Measurements from ENCODE around the gene SCLY. TPM values are rescaled to one million over a fixed set of nuclear protein-coding genes. Genes with fewer than 3 reads are reported as not detected.

Gene SCLY
- polyA plus RNA-seq, 4 donors = 21.6 to 33.9 (median 32.1) TPM

Other genes starting within 250 kb of the SCLY start
- 10 to 100 TPM in 1 of 4 donors, 1 to 10 TPM in 3; 2.3 to 11.4 (median 6.7) TPM for gene RAMP1, start 201.4 kb upstream of the SCLY start, polyA plus RNA-seq (ENCODE audit: insufficient read length in 4 of 4)
- 10 to 100 TPM; 41.9 to 46.4 (median 43.6) TPM for gene UBE2F, start 94.0 kb upstream of the SCLY start, polyA plus RNA-seq (ENCODE audit: insufficient read length in 4 of 4)
- 1 to 10 TPM in 3 of 4 donors, under 1 TPM in 1; 0.25 to 3.0 (median 2.1) TPM for gene ESPNL, start 39.3 kb downstream of the SCLY start, polyA plus RNA-seq (ENCODE audit: insufficient read length in 4 of 4)
- gene KLHL30, start 77.7 kb downstream of the SCLY start, polyA plus RNA-seq (ENCODE audit: insufficient read length in 4 of 4) = under 1 TPM; 0.18 to 0.57 (median 0.44) TPM
- 1 to 10 TPM; 4.4 to 7.8 (median 5.1) TPM for gene ERFE, start 98.0 kb downstream of the SCLY start, polyA plus RNA-seq (ENCODE audit: insufficient read length in 4 of 4)
- gene ILKAP, start 142.7 kb downstream of the SCLY start, polyA plus RNA-seq (ENCODE audit: insufficient read length in 4 of 4) = 10 to 100 TPM; 38.8 to 60.8 (median 47.8) TPM
- 10 to 100 TPM in 1 of 4 donors, 1 to 10 TPM in 3; 4.1 to 11.4 (median 7.6) TPM for gene HES6, start 179.0 kb downstream of the SCLY start, polyA plus RNA-seq (ENCODE audit: insufficient read length in 4 of 4)
- 1 to 10 TPM; 5.0 to 8.7 (median 6.5) TPM for gene PER2, start 227.6 kb downstream of the SCLY start, polyA plus RNA-seq (ENCODE audit: insufficient read length in 4 of 4)

All from left renal cortex interstitium (tissue), 4 donors.